Gastroesophageal sphincter (tissue), 3 donors: ENCODE results near the gene CPD.
"Not testable (repeated sequence)": the region's sequence is repeated elsewhere in the genome, so short reads cannot be mapped to it uniquely, and the experiment has no call there.

Experiments
- CTCF ChIP-seq, 4 experiments: fragments of 200-600 bp in 2 of 4; fragments of 450-650 bp in 2 of 4; sonication (generic) in 1 of 4; IDR thresholded peaks; one replicate each; pipeline ENCODE4 v1.5.1; 2017 to 2019; ENCODE audit warnings: antibody characterized with exemption in 4 of 4, mild to moderate bottlenecking in 2 of 4, moderate library complexity in 2 of 4
- EP300 ChIP-seq: sonication (generic); formaldehyde crosslinking; IDR thresholded peaks from one replicate; pipeline ENCODE4 v1.6.1; 2017; ENCODE audit warnings: antibody characterized with exemption, mild to moderate bottlenecking
- POLR2A ChIP-seq, 2 donors: fragments of 450-650 bp; IDR thresholded peaks; one replicate each; pipeline ENCODE4 v1.6.1; 2017; ENCODE audit warnings: antibody characterized with exemption in 2 of 2, mild to moderate bottlenecking in 2 of 2, moderate library complexity in 1 of 2
- POLR2AphosphoS5 ChIP-seq: sonication (generic); formaldehyde crosslinking; IDR thresholded peaks from one replicate; pipeline ENCODE4 v1.6.1; 2017; ENCODE audit warnings: antibody characterized with exemption

GRCh38 chr17:30351263-30351662, 27.5 kb upstream of the CPD start:
- not testable (repeated sequence) for TF ChIP-seq POLR2AphosphoS5; CTCF (IDR thresholded peaks at IDR 0.05); POLR2A (IDR thresholded peaks at IDR 0.05); EP300
